Hepatocyte (in vitro differentiated cells): ENCODE results near the gene ATP9A.

Experiments
- CTCF ChIP-seq: fragments of 200-600 bp; sonication (generic); IDR thresholded peaks from 2 replicates; pipeline ENCODE4 v1.5.1; 2016; ENCODE audit warnings: antibody characterized with exemption, mild to moderate bottlenecking; ENCODE audit not compliant: poor library complexity
- EZH2 ChIP-seq: fragments of 200-600 bp; sonication (generic); IDR thresholded peaks from 2 replicates; pipeline ENCODE4 v1.6.1; 2016; ENCODE audit warnings: antibody characterized with exemption, mild to moderate bottlenecking, borderline replicate concordance
- EZH2phosphoT487 ChIP-seq: fragments of 200-600 bp; sonication (generic); IDR thresholded peaks from one replicate; pipeline ENCODE4 v1.6.1; 2018; ENCODE audit warnings: antibody characterized with exemption, mild to moderate bottlenecking, low read depth, moderate library complexity; ENCODE audit not compliant: unreplicated experiment, severe bottlenecking

DNA sequence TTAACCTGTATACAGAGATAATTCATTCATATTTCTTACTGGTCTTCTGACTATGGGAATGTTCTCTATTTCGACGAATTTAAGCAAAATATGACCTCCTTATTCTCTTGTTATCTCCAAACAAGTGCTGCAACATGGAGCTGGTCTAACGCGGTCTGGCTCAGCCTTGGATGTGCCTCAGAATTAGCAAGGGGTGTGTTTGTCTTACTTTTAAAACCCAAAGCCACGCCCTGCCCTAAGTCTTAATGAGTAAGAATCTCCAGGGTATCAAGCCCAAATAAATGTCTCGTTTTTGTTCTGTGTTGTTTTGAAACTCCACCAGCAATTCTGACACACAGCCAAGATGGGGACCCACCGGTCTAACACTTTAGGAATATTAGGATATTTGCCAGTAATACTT is 99.2 kb downstream of the ATP9A start:
- no peak for TF ChIP-seq CTCF
- no peak for TF ChIP-seq EZH2
- no peak for TF ChIP-seq EZH2phosphoT487
